LNCaP clone FGC (cell line): ENCODE measurements around the gene EVC.

Experiments
- DNase-seq: peaks from one replicate; pipeline ENCODE4 v3.0.0-alpha.2; 2011; ENCODE audit warnings: low read depth
- H3K4me3 ChIP-seq: 2 replicates; pipeline ENCODE4 v1.5.1; 2011; ENCODE audit warnings: mild to moderate bottlenecking, low read depth, low read length, control low read depth
- TF ChIP-seq, protein P1 (sequence below): IDR thresholded peaks from 2 replicates; pipeline ENCODE4 v1.5.1; 2012; ENCODE audit warnings: mild to moderate bottlenecking; ENCODE audit not compliant: control insufficient read depth, insufficient read depth; ENCODE audit errors: extremely low read depth

Gene EVC

DNA sequence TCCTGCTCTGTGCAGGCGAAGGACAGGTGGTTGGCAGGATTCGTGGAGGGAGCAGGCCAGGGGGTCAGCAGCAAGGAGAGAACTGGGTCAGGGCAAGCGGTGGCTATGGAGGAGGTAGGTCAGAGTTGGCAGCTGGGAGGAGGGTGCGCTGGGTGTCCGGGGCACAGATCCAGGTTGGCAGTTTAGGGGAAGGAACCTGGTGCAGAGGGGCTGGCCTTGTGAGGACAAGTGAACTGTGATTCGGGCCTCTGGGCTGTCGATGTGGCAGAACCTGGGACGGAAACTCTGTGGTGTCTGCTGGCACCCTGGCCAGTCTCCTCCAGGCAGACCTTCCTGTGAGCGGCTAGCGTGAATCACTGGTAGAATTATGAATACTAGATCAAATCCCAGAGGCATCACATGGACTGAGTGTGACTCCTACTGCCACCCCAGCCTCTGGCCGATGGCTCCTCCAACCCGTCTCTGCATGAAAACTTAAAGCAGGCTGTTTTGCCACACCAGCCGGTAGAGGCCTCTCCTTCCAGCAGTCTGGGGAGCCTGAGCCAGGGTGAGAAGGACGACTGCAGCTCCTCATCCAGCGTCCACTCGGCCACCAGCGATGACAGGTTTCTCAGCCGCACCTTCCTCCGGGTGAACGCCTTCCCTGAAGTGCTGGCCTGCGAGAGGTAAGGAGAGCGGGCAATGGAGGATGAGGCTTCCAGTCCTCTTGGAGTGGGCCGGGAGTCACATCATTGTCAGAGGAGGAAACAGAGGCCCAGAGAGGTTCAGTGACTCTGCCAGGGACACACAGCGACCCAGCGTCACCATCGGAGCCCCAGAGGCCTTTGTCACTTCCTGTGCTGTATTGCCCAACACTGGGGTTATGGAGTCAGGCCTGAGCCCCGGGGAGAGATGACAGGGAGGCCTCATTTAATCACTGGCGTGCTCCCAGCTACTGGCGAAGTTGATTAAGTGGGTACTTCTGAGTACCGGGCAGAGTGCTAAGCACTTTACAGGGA, 20.3 kb downstream of the EVC start:
- no peak for DNase-seq
- no peak overlapping the region for H3K4me3 ChIP-seq
- TF ChIP-seq, protein P1, sequence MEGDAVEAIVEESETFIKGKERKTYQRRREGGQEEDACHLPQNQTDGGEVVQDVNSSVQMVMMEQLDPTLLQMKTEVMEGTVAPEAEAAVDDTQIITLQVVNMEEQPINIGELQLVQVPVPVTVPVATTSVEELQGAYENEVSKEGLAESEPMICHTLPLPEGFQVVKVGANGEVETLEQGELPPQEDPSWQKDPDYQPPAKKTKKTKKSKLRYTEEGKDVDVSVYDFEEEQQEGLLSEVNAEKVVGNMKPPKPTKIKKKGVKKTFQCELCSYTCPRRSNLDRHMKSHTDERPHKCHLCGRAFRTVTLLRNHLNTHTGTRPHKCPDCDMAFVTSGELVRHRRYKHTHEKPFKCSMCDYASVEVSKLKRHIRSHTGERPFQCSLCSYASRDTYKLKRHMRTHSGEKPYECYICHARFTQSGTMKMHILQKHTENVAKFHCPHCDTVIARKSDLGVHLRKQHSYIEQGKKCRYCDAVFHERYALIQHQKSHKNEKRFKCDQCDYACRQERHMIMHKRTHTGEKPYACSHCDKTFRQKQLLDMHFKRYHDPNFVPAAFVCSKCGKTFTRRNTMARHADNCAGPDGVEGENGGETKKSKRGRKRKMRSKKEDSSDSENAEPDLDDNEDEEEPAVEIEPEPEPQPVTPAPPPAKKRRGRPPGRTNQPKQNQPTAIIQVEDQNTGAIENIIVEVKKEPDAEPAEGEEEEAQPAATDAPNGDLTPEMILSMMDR: no peak

DNA sequence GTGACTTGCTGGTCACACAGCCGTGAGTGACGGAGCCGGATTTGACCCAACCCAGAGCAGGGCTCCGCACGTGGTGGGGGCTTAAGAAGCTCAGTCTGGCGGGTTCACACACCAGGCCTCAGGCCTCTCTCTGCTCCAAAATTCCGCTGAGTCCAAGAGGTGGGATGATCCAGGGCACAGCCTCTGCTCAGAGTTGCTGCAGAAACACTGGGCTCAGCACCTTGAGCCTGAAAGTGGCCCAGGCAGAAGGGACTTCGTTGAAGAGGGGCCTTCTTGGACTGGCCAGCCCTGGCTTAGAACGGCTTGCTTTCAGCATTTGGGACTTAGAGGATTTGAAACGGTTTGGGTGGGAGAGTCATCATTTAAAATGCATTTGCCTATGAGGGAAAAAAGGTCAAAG, 21.2 kb downstream of the EVC start:
- no peak for DNase-seq
- TF ChIP-seq, protein P1: no peak
- H3K4me3 ChIP-seq: no peak overlapping the region

DNA sequence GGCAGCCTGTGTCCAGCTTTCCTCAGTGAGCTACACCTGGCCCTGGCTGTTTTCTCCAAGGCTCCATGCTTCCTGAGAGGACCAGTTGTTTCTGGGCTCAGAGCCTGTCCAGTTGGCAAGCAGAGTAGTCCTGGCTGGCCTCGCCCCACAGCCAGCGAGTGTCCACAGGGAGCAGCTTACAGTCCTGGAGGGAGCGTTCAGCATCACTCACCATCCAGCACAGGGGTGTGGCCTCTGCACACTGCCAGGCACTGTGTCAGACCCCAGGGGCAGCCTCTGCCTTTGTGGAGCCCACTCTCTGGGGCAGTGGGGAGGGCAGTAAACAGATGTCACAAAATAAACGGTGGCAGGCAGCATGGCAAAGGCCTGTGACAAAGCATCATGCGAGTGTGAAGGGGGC, 23.9 kb downstream of the EVC start:
- no peak for DNase-seq
- H3K4me3 ChIP-seq: no peak overlapping the region
- TF ChIP-seq, protein P1: no peak

DNA sequence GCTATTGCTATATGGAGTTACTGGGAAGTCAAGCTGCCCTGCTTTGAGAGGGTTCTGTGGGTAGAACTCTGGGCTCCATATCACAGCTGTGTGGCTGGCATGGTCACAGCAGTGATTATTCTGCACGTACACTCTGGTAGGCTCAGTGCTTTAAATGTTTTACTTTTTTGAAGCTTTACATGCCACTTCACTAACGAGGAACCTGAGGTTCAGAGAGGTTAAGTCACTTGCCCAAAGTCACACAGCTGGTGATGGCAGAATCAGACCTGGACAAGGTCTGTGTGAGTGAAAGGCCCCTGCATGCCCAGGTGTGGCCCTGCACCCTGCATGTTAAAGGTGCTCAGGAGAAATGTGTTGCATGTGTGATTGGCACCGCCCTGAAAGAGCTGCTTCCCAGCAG, 24.5 kb downstream of the EVC start:
- TF ChIP-seq, protein P1: no peak
- DNase-seq: no peak

DNA sequence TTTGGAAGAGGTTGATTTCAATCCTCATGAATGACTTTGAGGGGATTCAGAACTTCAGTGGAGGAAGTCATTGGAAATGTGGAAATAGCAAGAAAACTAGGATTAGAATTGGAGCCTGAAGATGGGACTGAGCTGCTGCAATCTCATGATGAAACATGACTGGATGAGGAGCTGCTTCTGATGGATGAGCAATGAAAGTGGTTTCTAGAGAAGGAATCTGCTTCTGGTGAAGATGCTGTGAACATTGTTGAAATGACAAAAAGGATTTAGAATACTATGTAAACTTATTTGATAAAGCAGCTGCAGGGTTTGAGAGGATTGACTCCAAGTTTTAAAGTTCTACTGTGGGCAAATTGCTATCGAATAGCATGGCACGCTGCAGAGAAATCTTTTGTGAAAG, 27.1 kb downstream of the EVC start:
- DNase-seq: no peak
- TF ChIP-seq, protein P1: no peak
- H3K4me3 ChIP-seq: no peak overlapping the region

More for the DNA sequence above, 24.5 kb downstream of the EVC start:
- H3K4me3 ChIP-seq: no peak overlapping the region

DNA sequence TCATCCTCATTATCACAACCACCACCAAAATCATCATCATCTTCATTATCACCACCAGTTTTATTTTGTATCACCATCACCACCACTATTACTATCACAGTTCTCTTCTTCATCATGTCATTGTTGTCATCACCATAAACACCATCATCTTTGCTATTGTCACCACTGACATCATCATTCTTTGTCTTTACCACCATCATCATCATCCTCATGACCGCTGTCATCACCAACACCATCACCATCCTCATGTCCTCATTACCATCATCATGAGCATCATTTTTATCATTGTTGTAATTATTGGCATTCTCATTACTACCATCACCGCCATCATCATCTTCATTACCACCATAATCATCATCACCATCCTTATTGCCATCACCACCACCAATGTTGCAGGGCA, 31.4 kb downstream of the EVC start:
- H3K4me3 ChIP-seq: no peak overlapping the region
- no peak for DNase-seq
- TF ChIP-seq, protein P1: no peak
